K562 (cell line): Measurements from ENCODE around the gene RAB5B. TPM values are rescaled to one million over a fixed set of nuclear protein-coding genes. Genes with fewer than 3 reads are reported as not detected.

ENCODE experiments used
- ATAC-seq: fragments of 200-7000 bp; cut with Tn5 transposase; 3 replicates; pipeline ENCODE4 v1.9.1; 2020; ENCODE audit warnings: moderate library complexity
- BruUV-seq: library from RNA; stranded (reverse); fragments of 400-500 nt; replicated peaks from 2 replicates; lab custom pipeline; 2021; lab: Mats Ljungman, UMichigan
- CTCF ChIA-PET: fragments of 300-600 bp; formaldehyde crosslinking; extraction: SDS; loops from one replicate; lab custom pipeline; 2021; ENCODE audit warnings: low intra/inter-chr PET ratio; lab: Yijun Ruan, JAX
- POLR2A ChIA-PET: fragments of 300-600, 350-650 bp; sonication (Branson Sonifier 250); formaldehyde crosslinking; extraction: SDS; loops from one replicate; lab custom pipeline; 2021; ENCODE audit warnings: antibody characterized with exemption, inconsistent platforms; lab: Yijun Ruan, JAX
- DNase-seq, 4 experiments: peaks; one replicate each; pipeline versions ENCODE4 v3.0.0 to v3.0.0-alpha.2; 2011 to 2018; ENCODE audit warnings: low spot score in 3 of 4, mixed read lengths in 3 of 4; ENCODE audit errors: extremely low read depth in 1 of 4
- FAIRE-seq: peaks from 2 replicates; lab custom pipeline; 2011; peaks lifted over from hg19 to GRCh38; lab: Jason Lieb, UNC
- H2AFZ ChIP-seq: 2 replicates; pipeline ENCODE4 v1.6.0; 2011; ENCODE audit warnings: low read depth, low read length, control low read depth, inconsistent platforms
- H3K27ac ChIP-seq: fragments of 200-600 bp; 3 replicates; pipeline ENCODE4 v1.8.0; 2011; ENCODE audit warnings: low read depth, mild to moderate bottlenecking, control low read depth, inconsistent platforms, low read length, moderate library complexity, mixed read lengths; ENCODE audit errors: extremely low read depth
- H3K27me3 ChIP-seq, 2 experiments: fragments of 300-600 bp in 1 of 2; 2 replicates in 1 of 2; 3 replicates in 1 of 2; pipeline versions ENCODE4 v1.6.0 to v1.8.0; 2011; ENCODE audit warnings: inconsistent platforms in 2 of 2, low read length in 2 of 2, mild to moderate bottlenecking in 1 of 2, mixed read lengths in 1 of 2, moderate library complexity in 1 of 2; ENCODE audit not compliant: control insufficient read depth in 2 of 2, insufficient read depth in 2 of 2
- H3K36me3 ChIP-seq: fragments of 300-600 bp; 3 replicates; pipeline ENCODE4 v1.8.0; 2011; ENCODE audit warnings: mild to moderate bottlenecking, low read length, inconsistent platforms; ENCODE audit not compliant: control insufficient read depth, insufficient read depth
- H3K4me1 ChIP-seq, 2 experiments: fragments of 200-600 bp in 1 of 2; replicated peaks in 1 of 2; 2 replicates in 1 of 2; 3 replicates in 1 of 2; pipeline versions ENCODE4 v1.5.1 to v1.8.0; 2011; ENCODE audit warnings: inconsistent platforms in 2 of 2, low read length in 2 of 2, mild to moderate bottlenecking in 1 of 2, mixed read lengths in 1 of 2, moderate library complexity in 1 of 2; ENCODE audit not compliant: control insufficient read depth in 2 of 2, insufficient read depth in 2 of 2
- H3K4me2 ChIP-seq: 2 replicates; pipeline ENCODE4 v1.6.1; 2011; ENCODE audit warnings: low read length, control low read depth, inconsistent platforms, mixed read lengths; ENCODE audit not compliant: insufficient read depth
- H3K4me3 ChIP-seq: fragments of 200-600 bp; sonication (generic), shearing (Covaris generic); 2 replicates; pipeline ENCODE4 v1.5.1; 2016; ENCODE audit warnings: control low read depth, inconsistent platforms
- H3K79me2 ChIP-seq: fragments of 200-600 bp; 3 replicates; pipeline ENCODE4 v1.8.0; 2011; ENCODE audit warnings: low read length, inconsistent platforms; ENCODE audit not compliant: control insufficient read depth, insufficient read depth
- H3K9ac ChIP-seq, 2 experiments: 2 replicates each; pipeline versions ENCODE4 v1.6.0 to v1.6.1; 2011; ENCODE audit warnings: low read depth in 2 of 2, low read length in 2 of 2, control low read depth in 1 of 2, inconsistent platforms in 1 of 2, mild to moderate bottlenecking in 1 of 2, mixed read lengths in 1 of 2; ENCODE audit not compliant: insufficient read depth in 1 of 2
- H3K9me1 ChIP-seq: one replicate; pipeline ENCODE4 v1.6.0; 2011; ENCODE audit warnings: inconsistent platforms, mild to moderate bottlenecking, low read length, moderate library complexity; ENCODE audit not compliant: control insufficient read depth, insufficient read depth
- H3K9me3 ChIP-seq: replicated peaks from 2 replicates; pipeline ENCODE4 v1.5.1; 2011; ENCODE audit warnings: low read depth, low read length, inconsistent platforms; ENCODE audit not compliant: control insufficient read depth, insufficient read depth
- H4K20me1 ChIP-seq: replicated peaks from 2 replicates; pipeline ENCODE4 v1.6.1; 2011; ENCODE audit warnings: low read length, inconsistent platforms, mixed read lengths; ENCODE audit not compliant: control insufficient read depth, insufficient read depth
- CTCF ChIP-seq, 3 experiments: IDR thresholded peaks in 2 of 3; conservative IDR thresholded peaks in 1 of 3; 2 replicates each; pipeline ENCODE4 v1.5.1; 2011 to 2012; ENCODE audit warnings: low read length in 3 of 3, mild to moderate bottlenecking in 3 of 3, control low read depth in 2 of 3, improper control_type of control experiment in 1 of 3, inconsistent platforms in 1 of 3, low read depth in 1 of 3, mixed read lengths in 1 of 3, moderate library complexity in 1 of 3; ENCODE audit not compliant: insufficient read depth in 2 of 3
- DEAF1 ChIP-seq: fragments of 450-650 bp; formaldehyde crosslinking; IDR thresholded peaks from 2 replicates; pipeline ENCODE4 v1.4.0; 2020; ENCODE audit warnings: mild to moderate bottlenecking, moderate library complexity
- RAD21 ChIP-seq, 2 experiments: fragments of 250-450 bp in 1 of 2; fragments of 450-650 bp in 1 of 2; sonication (Bioruptor Pico) in 1 of 2; formaldehyde crosslinking in 1 of 2; IDR thresholded peaks in 1 of 2; conservative IDR thresholded peaks in 1 of 2; 2 replicates each; pipeline versions ENCODE4 v1.4.0 to v1.8.0; 2020 to 2022; ENCODE audit warnings: mild to moderate bottlenecking in 2 of 2, moderate library complexity in 1 of 2
- REST ChIP-seq, 2 experiments: fragments of 450-650 bp; formaldehyde crosslinking in 1 of 2; IDR thresholded peaks; 2 replicates each; pipeline versions ENCODE4 v1.4.0 to v1.6.1; 2014 to 2020; ENCODE audit warnings: mild to moderate bottlenecking in 2 of 2, borderline replicate concordance in 1 of 2, low read depth in 1 of 2
- SAFB ChIP-seq: fragments of 200-400 bp; formaldehyde crosslinking; IDR thresholded peaks from 2 replicates; pipeline ENCODE4 v1.6.1; 2017; ENCODE audit warnings: low read depth, low read length, borderline replicate concordance
- SMC3 ChIP-seq: conservative IDR thresholded peaks from 2 replicates; pipeline ENCODE4 v1.6.1; 2011; ENCODE audit warnings: low read depth, low read length, improper control_type of control experiment; ENCODE audit not compliant: insufficient read depth
- WGBS: fragments of 100-300 bp; shearing (Covaris generic); methylation state at CpG from one replicate; pipeline ENCODE4 v1.1.6; 2016; ENCODE audit warnings: low coverage, mixed read lengths; ENCODE audit not compliant: insufficient coverage; ENCODE audit errors: missing lambda C conversion rate; 5-methylcytosine and 5-hydroxymethylcytosine counted together
- in situ Hi-C: fragments of 300-500 bp; cut with MboI; formaldehyde crosslinking; loops from 4 replicates; pipeline ENCODE4 v1.15.0; 2018; ENCODE audit warnings: inconsistent platforms, mixed read lengths
- intact Hi-C: fragments of 100-400 bp; cut with micrococcal nuclease; formaldehyde crosslinking; loops from 2 replicates; pipeline ENCODE4 v1.14.2; 2022
- polyA plus RNA-seq, 8 experiments: library from polyadenylated mRNA; depleted of rRNA in 4 of 8; stranded (reverse) in 5 of 8; unstranded in 3 of 8; fragments of >200 nt; fragmentation: Nextera tagmentation in 2 of 8; fragmentation: Illumina TruSeq in 1 of 8; extraction: Ambion mirVana in 2 of 8; extraction: Trizol in 1 of 8; gene quantifications; 2 replicates each; pipeline versions ENCODE4 v1.2.1 to v1.2.3, GENCODE V29; 2011 to 2014; ENCODE audit warnings: inconsistent platforms in 1 of 8, missing spikeins in 1 of 8
- total RNA-seq, 7 experiments: library from RNA; depleted of rRNA in 6 of 7; stranded (reverse); fragments of >200 nt in 6 of 7; fragmentation: Illumina TruSeq in 2 of 7; extraction: Trizol in 2 of 7; gene quantifications; 2 replicates each; pipeline versions ENCODE4 v1.2.1 to v1.2.3, GENCODE V29; 2011 to 2021; ENCODE audit warnings: low replicate concordance in 1 of 7

RAB5B gene
- total and polyA plus RNA-seq, 9 of the 15 experiments (the other 6 are each of a cell fraction or from before 2014, with no cell fraction given), result 6.8 to 73.8 (median 25.2) TPM

GRCh38 chr12:56029666-56030293 is 55.9 kb downstream of the RAB5B start:
- Histone ChIP-seq H3K27ac (no peak overlapping the region), H3K4me3 (no peak overlapping the region), H3K4me2 (no peak overlapping the region), H3K27me3 (no peaks in the 10 kb centered on the region), H3K9me1 (no peaks in the 10 kb centered on the region), H3K9ac (no peak overlapping the region), H2AFZ (no peak overlapping the region), H3K36me3 (peaks cover 89% of the 10 kb centered on the region), H3K4me1 (peaks cover 0 to 6% of the 10 kb centered on the region in 2 experiments; a peak in 1 of 5 replicates), H3K79me2 (peaks cover under 1% of the 10 kb centered on the region; the same call in 1 of the 3 replicates), H3K9me3 (no peaks in the 10 kb centered on the region), H4K20me1 (no peaks in the 10 kb centered on the region)
- ChIA-PET POLR2A (interaction anchor here (0.6 to 1.4 kb wide), 10 partner anchors 9 to 311 kb away, joined by 3 to 9 read pairs (median 4); partner anchors contain the start of genes RAB5B, RPS26 and SUOX), CTCF (interaction anchor here (1.3 to 2.2 kb wide), 2 partner anchors 34 to 292 kb away, joined by 4 to 35 read pairs; partner anchors contain the start of gene SUOX)
- no TSS peak for BruUV-seq
- FAIRE-seq, result peak; percentile 96
- intact Hi-C loops (loop anchor here (1.0 kb wide), 1 partner anchor 33 kb away; no protein-coding TSS in a partner anchor), in situ Hi-C loops (loop anchor here (5.0 to 10.0 kb wide), 3 partner anchors 32 to 292 kb away; partner anchors contain the start of genes ORMDL2, SARNP and SUOX)
- WGBS, result 87% methylated on average over 6 of the region's 6 CpGs
- peak; percentile 97 for ATAC-seq
- DNase-seq, result peak; percentile 56 to 75 (median 65)
- TF ChIP-seq REST (IDR thresholded peaks at IDR 0.05; ENCODE audit: borderline replicate concordance) (peak; percentile 79), REST (CRISPR knock-in tag; IDR thresholded peaks at IDR 0.05; ENCODE audit: low read depth) (no peak), SMC3 (peak; percentile 83), CTCF (IDR thresholded peaks at IDR 0.05 in 2 of 3, conservative IDR thresholded peaks at IDR 0.05 in 1 of 3; ENCODE audit: insufficient read depth in 2 of 3, low read depth in 1 of 3, low read length in 3 of 3) (peak; percentile 71 to 74 (median 73)), SAFB (no peak), RAD21 (CRISPR knock-in tag; conservative IDR thresholded peaks at IDR 0.05 in 1 of 2, IDR thresholded peaks at IDR 0.05 in 1 of 2) (peak; percentile 77 to 87), DEAF1 (CRISPR knock-in tag) (peak; percentile 62)
